Camera-type eye (tissue), 1 donor: Measurements from ENCODE around the gene MKI67. TPM values are rescaled to one million over a fixed set of nuclear protein-coding genes. Genes with fewer than 3 reads are reported as not detected.

Experiments used
- total RNA-seq: library from RNA; depleted of rRNA; stranded (reverse); fragments of >200 nt; gene quantifications from one replicate; pipeline ENCODE4 v1.2.3, GENCODE V29; 2014

Gene MKI67
- 16.4 TPM for total RNA-seq

GRCh38 chr10:128125944-128126764 lies at the start of gene MKI67:
Gene MKI67, minus strand, starts transcription at chr10:128126423. Its CDS starts 756 bp downstream, at chr10:128125667.

Other genes with a start within 250 kb of the MKI67 start
- not detected for gene CLRN3, start 233.5 kb downstream of the MKI67 start, total RNA-seq
- gene PTPRE, start 219.3 kb downstream of the MKI67 start, total RNA-seq: 12.6 TPM